GM12878 (cell line): ENCODE data around the gene KLHL1. TPM values are rescaled to one million over a fixed set of nuclear protein-coding genes. Genes with fewer than 3 reads are reported as not detected.
A peak's percentile ranks its signal among the peaks of the same experiment; 100 is the strongest.

Experiments
- ATAC-seq: fragments of 200-7000 bp; cut with Tn5 transposase; 3 replicates; pipeline ENCODE4 v1.9.1; 2020; ENCODE audit warnings: mild to moderate bottlenecking, moderate library complexity
- BruUV-seq: library from RNA; stranded (reverse); fragments of 400-500 nt; replicated peaks from 2 replicates; lab custom pipeline; 2021; lab: Mats Ljungman, UMichigan
- CTCF ChIA-PET: fragments of 300-600 bp; sonication (Branson Sonifier 250); formaldehyde crosslinking; extraction: SDS; loops from one replicate; lab custom pipeline; 2021; ENCODE audit warnings: inconsistent platforms; lab: Yijun Ruan, JAX
- POLR2A ChIA-PET: fragments of 350-600 bp; formaldehyde crosslinking; extraction: SDS; loops from one replicate; lab custom pipeline; 2021; ENCODE audit warnings: inconsistent platforms; lab: Charles Lee
- RAD21 ChIA-PET: fragments of 300-600 bp; sonication (Branson Sonifier 250); formaldehyde crosslinking; loops from one replicate; lab custom pipeline; 2023; ENCODE audit warnings: antibody characterized with exemption; ENCODE audit not compliant: unreplicated experiment; lab: Charles Lee
- SMC1A ChIA-PET: fragments of 300-600 bp; sonication (Branson Sonifier 250); formaldehyde crosslinking; loops from one replicate; lab custom pipeline; 2023; ENCODE audit not compliant: unreplicated experiment, uncharacterized antibody; lab: Charles Lee
- DNase-seq: peaks from one replicate; pipeline ENCODE4 v3.0.0-alpha.2; 2011; ENCODE audit warnings: low read depth, low spot score
- FAIRE-seq: peaks from 3 replicates; lab custom pipeline; 2011; peaks lifted over from hg19 to GRCh38; lab: Jason Lieb, UNC
- H2AFZ ChIP-seq: 2 replicates; pipeline ENCODE4 v1.6.0; 2011; ENCODE audit warnings: low read depth, low read length, control low read depth; ENCODE audit not compliant: control insufficient read depth
- H3K27ac ChIP-seq: 2 replicates; pipeline ENCODE4 v1.5.1; 2011; ENCODE audit warnings: control low read depth; ENCODE audit not compliant: control insufficient read depth, insufficient read depth
- H3K27me3 ChIP-seq, 2 experiments: replicated peaks in 1 of 2; 2 replicates each; pipeline versions ENCODE4 v1.6.0 to v1.6.1; 2011; ENCODE audit warnings: low read length in 1 of 2; ENCODE audit not compliant: control insufficient read depth in 2 of 2, insufficient read depth in 2 of 2
- H3K36me3 ChIP-seq, 2 experiments: 2 replicates each; pipeline ENCODE4 v1.5.1; 2011; ENCODE audit warnings: low read length in 1 of 2; ENCODE audit not compliant: control insufficient read depth in 2 of 2, insufficient read depth in 2 of 2
- H3K4me1 ChIP-seq: 2 replicates; pipeline ENCODE4 v1.6.1; 2011; ENCODE audit warnings: mild to moderate bottlenecking, low read length, moderate library complexity, mixed read lengths; ENCODE audit not compliant: control insufficient read depth, insufficient read depth
- H3K4me2 ChIP-seq: 2 replicates; pipeline ENCODE4 v1.6.0; 2011; ENCODE audit warnings: control low read depth; ENCODE audit not compliant: control insufficient read depth, insufficient read depth
- H3K4me3 ChIP-seq: fragments of 200-600 bp; sonication (generic); 2 replicates; pipeline ENCODE4 v1.5.1; 2016
- H3K79me2 ChIP-seq: 2 replicates; pipeline ENCODE4 v1.6.0; 2011; ENCODE audit warnings: low read length; ENCODE audit not compliant: control insufficient read depth, insufficient read depth
- H3K9ac ChIP-seq: 2 replicates; pipeline ENCODE4 v1.8.0; 2011; ENCODE audit warnings: low read length, control low read depth, mixed read lengths; ENCODE audit not compliant: control insufficient read depth, insufficient read depth
- H3K9me3 ChIP-seq: replicated peaks from 3 replicates; pipeline ENCODE4 v1.5.1; 2011; ENCODE audit warnings: mild to moderate bottlenecking, low read length; ENCODE audit not compliant: control insufficient read depth, insufficient read depth
- H4K20me1 ChIP-seq: 2 replicates; pipeline ENCODE4 v1.6.0; 2011; ENCODE audit not compliant: control insufficient read depth, insufficient read depth
- MTA2 ChIP-seq: fragments of 450-650 bp; IDR thresholded peaks from 2 replicates; pipeline ENCODE4 v1.6.1; 2016; ENCODE audit warnings: low read depth, mild to moderate bottlenecking, moderate library complexity
- MTA3 ChIP-seq: IDR thresholded peaks from 2 replicates; pipeline ENCODE4 v1.6.1; 2012; ENCODE audit warnings: low read length, inconsistent platforms, borderline replicate concordance
- NR2C1 ChIP-seq: fragments of 450-650 bp; IDR thresholded peaks from 2 replicates; pipeline ENCODE4 v1.6.1; 2017; ENCODE audit warnings: antibody characterized with exemption, mild to moderate bottlenecking, moderate library complexity
- RAD21 ChIP-seq: IDR thresholded peaks from 2 replicates; pipeline ENCODE4 v1.6.1; 2011; ENCODE audit warnings: mild to moderate bottlenecking, low read depth, low read length, moderate library complexity; ENCODE audit not compliant: insufficient read depth
- SMC3 ChIP-seq: IDR thresholded peaks from 2 replicates; pipeline ENCODE4 v1.6.1; 2011; ENCODE audit warnings: low read length, improper control_type of control experiment, borderline replicate concordance
- ZNF24 ChIP-seq: fragments of 450-650 bp; IDR thresholded peaks from 2 replicates; pipeline ENCODE4 v1.6.1; 2017; ENCODE audit warnings: antibody characterized with exemption, mild to moderate bottlenecking
- WGBS: methylation state at CpG from one replicate; pipeline ENCODE4 v1.1.6; 2016; ENCODE audit warnings: low lambda C conversion rate; ENCODE audit not compliant: insufficient replicate concordance, insufficient coverage; ENCODE audit errors: missing lambda C conversion rate; 5-methylcytosine and 5-hydroxymethylcytosine counted together
- in situ Hi-C: fragments of 300-500 bp; cut with MboI; formaldehyde crosslinking; loops from 9 replicates; pipeline ENCODE4 v1.14.3; 2018; ENCODE audit warnings: mixed read lengths
- intact Hi-C: fragments of 100-400 bp; cut with micrococcal nuclease; formaldehyde crosslinking; loops from one replicate; pipeline ENCODE4 v1.14.2; 2022; ENCODE audit not compliant: unreplicated experiment
- polyA plus RNA-seq, 11 experiments: library from polyadenylated mRNA; depleted of rRNA in 4 of 11; unstranded in 6 of 11; stranded (reverse) in 5 of 11; fragments of >200 nt; fragmentation: Nextera tagmentation in 4 of 11; fragmentation: Illumina TruSeq in 1 of 11; extraction: Ambion mirVana in 4 of 11; extraction: Trizol in 1 of 11; gene quantifications; 1 replicate in 1 of 11; 2 replicates in 10 of 11; pipeline versions ENCODE4 v1.2.1 to v1.2.3, GENCODE V29; 2011 to 2016; ENCODE audit warnings: inconsistent platforms in 2 of 11, missing spikeins in 2 of 11, low read depth in 1 of 11
- total RNA-seq, 4 experiments: library from RNA; depleted of rRNA in 3 of 4; stranded (reverse); fragments of >200 nt in 3 of 4; fragmentation: Illumina TruSeq in 1 of 4; extraction: Trizol in 1 of 4; gene quantifications; 2 replicates each; pipeline versions ENCODE4 v1.2.1 to v1.2.3, GENCODE V29; 2013 to 2021
- TF ChIP-seq, protein P1 (sequence below), 3 experiments: IDR thresholded peaks in 2 of 3; conservative IDR thresholded peaks in 1 of 3; 2 replicates each; pipeline ENCODE4 v1.5.1; 2011; ENCODE audit warnings: low read depth in 3 of 3, low read length in 3 of 3, mild to moderate bottlenecking in 3 of 3, control low read depth in 2 of 3, moderate library complexity in 2 of 3, inconsistent platforms in 1 of 3, mixed read lengths in 1 of 3; ENCODE audit not compliant: control insufficient read depth in 2 of 3, insufficient read depth in 1 of 3; ENCODE audit errors: extremely low read depth in 1 of 3

KLHL1 gene
- total and polyA plus RNA-seq, 10 of the 15 experiments (the other 5 are each of a cell fraction or from before 2014, with no cell fraction given), result 0.02 to 0.13 (median 0.05) TPM; not detected in 2

DNA sequence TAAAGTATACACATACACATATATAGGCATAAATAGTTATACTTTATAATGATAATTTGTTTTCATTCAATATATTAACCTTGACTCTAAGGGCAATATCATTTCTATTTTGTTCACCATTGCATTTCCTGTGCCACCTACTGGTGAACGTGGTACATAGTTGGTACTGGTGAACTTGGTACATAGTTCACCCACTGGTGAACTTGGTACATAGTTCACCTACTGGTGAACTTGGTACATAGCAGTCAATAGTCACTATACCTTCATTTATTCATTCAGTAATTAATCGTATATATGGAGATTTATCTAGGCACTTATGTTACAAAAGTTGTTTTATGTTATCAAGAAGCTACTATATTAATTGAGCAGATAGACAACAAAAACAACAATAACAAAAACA lies 173.2 kb downstream of the KLHL1 start:
- H4K20me1 ChIP-seq, result no peaks in the 10 kb centered on the region
- peak; percentile 100 for ATAC-seq
- H3K4me2 ChIP-seq, result no peak overlapping the region
- H2AFZ ChIP-seq, result no peak overlapping the region
- no peak overlapping the region for H3K9ac ChIP-seq
- SMC1A ChIA-PET, result interaction anchor here (1.0 kb wide), 1 partner anchor 10 kb away, joined by 3 read pairs; no protein-coding TSS in a partner anchor
- intact Hi-C loops (no loop called here), in situ Hi-C loops (no loop called here)
- POLR2A ChIA-PET, result no interaction called here
- H3K9me3 ChIP-seq, result no peaks in the 10 kb centered on the region
- 0% methylated on average over 2 of the region's 2 CpGs for WGBS
- H3K27ac ChIP-seq, result no peak overlapping the region
- H3K4me3 ChIP-seq, result no peak overlapping the region
- BruUV-seq, result no TSS peak
- H3K4me1 ChIP-seq, result no peaks in the 10 kb centered on the region
- no peaks in the 10 kb centered on the region for H3K79me2 ChIP-seq
- RAD21 ChIA-PET, result no interaction called here
- no peak; the same call in 1 of the 2 replicates for TF ChIP-seq SMC3
- TF ChIP-seq NR2C1, result 0 out of 2 replicates have a peak, but pooled peaks have one; percentile 14
- TF ChIP-seq, protein P1, sequence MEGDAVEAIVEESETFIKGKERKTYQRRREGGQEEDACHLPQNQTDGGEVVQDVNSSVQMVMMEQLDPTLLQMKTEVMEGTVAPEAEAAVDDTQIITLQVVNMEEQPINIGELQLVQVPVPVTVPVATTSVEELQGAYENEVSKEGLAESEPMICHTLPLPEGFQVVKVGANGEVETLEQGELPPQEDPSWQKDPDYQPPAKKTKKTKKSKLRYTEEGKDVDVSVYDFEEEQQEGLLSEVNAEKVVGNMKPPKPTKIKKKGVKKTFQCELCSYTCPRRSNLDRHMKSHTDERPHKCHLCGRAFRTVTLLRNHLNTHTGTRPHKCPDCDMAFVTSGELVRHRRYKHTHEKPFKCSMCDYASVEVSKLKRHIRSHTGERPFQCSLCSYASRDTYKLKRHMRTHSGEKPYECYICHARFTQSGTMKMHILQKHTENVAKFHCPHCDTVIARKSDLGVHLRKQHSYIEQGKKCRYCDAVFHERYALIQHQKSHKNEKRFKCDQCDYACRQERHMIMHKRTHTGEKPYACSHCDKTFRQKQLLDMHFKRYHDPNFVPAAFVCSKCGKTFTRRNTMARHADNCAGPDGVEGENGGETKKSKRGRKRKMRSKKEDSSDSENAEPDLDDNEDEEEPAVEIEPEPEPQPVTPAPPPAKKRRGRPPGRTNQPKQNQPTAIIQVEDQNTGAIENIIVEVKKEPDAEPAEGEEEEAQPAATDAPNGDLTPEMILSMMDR (IDR thresholded peaks at IDR 0.05 in 2 of 3, conservative IDR thresholded peaks at IDR 0.05 in 1 of 3; ENCODE audit: control insufficient read depth in 2 of 3, extremely low read depth in 1 of 3, insufficient read depth in 1 of 3, low read depth in 3 of 3, low read length in 3 of 3), result peak; percentile 54 to 63 (median 57)
- no peak for TF ChIP-seq MTA3
- TF ChIP-seq RAD21, result 0 out of 2 replicates have a peak, but pooled peaks have one; percentile 12
- TF ChIP-seq ZNF24, result peak; percentile 81
- TF ChIP-seq MTA2, result no peak
- FAIRE-seq, result peak; percentile 47
- CTCF ChIA-PET, result interaction anchor here (1.2 kb wide), 1 partner anchor 22 kb away, joined by 3 read pairs; no protein-coding TSS in a partner anchor
- no peak for DNase-seq
- no peaks in the 10 kb centered on the region for H3K27me3 ChIP-seq
- H3K36me3 ChIP-seq, result no peaks in the 10 kb centered on the region
